Measurements from ENCODE around the gene B4GALT2. TPM values are rescaled to one million over a fixed set of nuclear protein-coding genes. Genes with fewer than 3 reads are reported as not detected.

B4GALT2 gene
- total and polyA plus RNA-seq, 2 of the 8 experiments (the other 6 are each of a cell fraction or from before 2014, with no cell fraction given) = 56.5 to 121 TPM

GRCh38 chr1:44038876-44039657 lies 60.1 kb downstream of the B4GALT2 start:
- H3K9me3 ChIP-seq (ENCODE audit: insufficient read depth in 2 of 2, low read depth in 1 of 2, low read length in 1 of 2) = no peaks in the 10 kb centered on the region
- H4K8ac ChIP-seq (ENCODE audit: extremely low read depth, insufficient read depth, low read length) = no peak overlapping the region
- H3K4ac ChIP-seq (replicated peaks; ENCODE audit: insufficient read length, low read depth, low read length) = no peak overlapping the region
- H3K56ac ChIP-seq (replicated peaks; ENCODE audit: insufficient read length, low read depth, low read length) = no peak overlapping the region
- H2AK5ac ChIP-seq (ENCODE audit: low read depth, low read length) = no peak overlapping the region
- H3K79me2 ChIP-seq (ENCODE audit: control insufficient read depth in 1 of 2, insufficient read depth in 2 of 2, low read length in 2 of 2) = no peaks in the 10 kb centered on the region
- no peak for DNase-seq (ENCODE audit: low read depth in 1 of 2, low spot score in 2 of 2)
- H2BK12ac ChIP-seq (ENCODE audit: low read depth, low read length) = no peak overlapping the region
- peaks cover 2 to 9% (median 5%) of the 10 kb centered on the region in 4 experiments; a peak in 5 of 7 replicates for H3K4me1 ChIP-seq (replicated peaks in 1 of 4; ENCODE audit: control insufficient read depth in 3 of 4, insufficient read depth in 4 of 4, low read length in 3 of 4)
- H4K5ac ChIP-seq (ENCODE audit: insufficient read length, low read depth, low read length) = no peak overlapping the region
- no peak overlapping the region for H2BK15ac ChIP-seq (ENCODE audit: low read length)
- H3K14ac ChIP-seq (ENCODE audit: insufficient read length) = no peak overlapping the region
- ChIA-PET CTCF (ENCODE audit: partially characterized antibody) (interaction anchor here (1.0 to 16.4 kb wide), 3 partner anchors 22 to 42 kb away, joined by 3 to 478 read pairs (median 3); partner anchors contain the start of gene CCDC24), POLR2A (ENCODE audit: partially characterized antibody) (no interaction called here)
- H3K4me2 ChIP-seq (ENCODE audit: insufficient read depth in 1 of 2, low read depth in 2 of 2, low read length in 2 of 2) = no peak overlapping the region
- no peak overlapping the region for H2BK120ac ChIP-seq (replicated peaks; ENCODE audit: low read depth, low read length)
- no peaks in the 10 kb centered on the region for H3K23me2 ChIP-seq (ENCODE audit: low read depth, low read length)
- H3K27me3 ChIP-seq (replicated peaks in 1 of 4; ENCODE audit: control insufficient read depth in 3 of 4, extremely low read depth in 1 of 4, insufficient read depth in 3 of 4, low read length in 3 of 4) = no peaks in the 10 kb centered on the region
- no peaks in the 10 kb centered on the region for H3K79me1 ChIP-seq (ENCODE audit: low read depth, low read length)
- no peak overlapping the region for H2AFZ ChIP-seq (ENCODE audit: low read length)
- H3K4me3 ChIP-seq (ENCODE audit: extremely low read depth in 1 of 4, insufficient read depth in 2 of 4, low read depth in 3 of 4, low read length in 4 of 4) = no peak overlapping the region
- H2BK20ac ChIP-seq (ENCODE audit: low read length) = no peak overlapping the region
- H2BK5ac ChIP-seq (ENCODE audit: low read depth, low read length) = no peak overlapping the region
- H3K18ac ChIP-seq (ENCODE audit: extremely low read depth, low read length) = no peak overlapping the region
- H3K36me3 ChIP-seq (ENCODE audit: control insufficient read depth in 2 of 4, insufficient read depth in 4 of 4, low read length in 3 of 4) = no peaks in the 10 kb centered on the region
- no peak overlapping the region for H3K23ac ChIP-seq (ENCODE audit: insufficient read length)
- no peak for TF ChIP-seq CTCF (IDR thresholded peaks at IDR 0.05; ENCODE audit: control extremely low read depth in 1 of 3, insufficient read depth in 1 of 3, low read depth in 1 of 3, low read length in 3 of 3)
- no peak for TF ChIP-seq TCF12 (IDR thresholded peaks at IDR 0.05; ENCODE audit: low read depth, low read length)
- no peak for TF ChIP-seq SIN3A (conservative IDR thresholded peaks at IDR 0.05 in 1 of 2, IDR thresholded peaks at IDR 0.05 in 1 of 2; ENCODE audit: low read depth in 1 of 2, low read length in 2 of 2)
- no peak for TF ChIP-seq ATF2 (IDR thresholded peaks at IDR 0.05; ENCODE audit: low read length)
- TF ChIP-seq RBBP5 (IDR thresholded peaks at IDR 0.05; ENCODE audit: borderline replicate concordance, low read depth, low read length) = no peak
- TF ChIP-seq CBX8 (IDR thresholded peaks at IDR 0.05; ENCODE audit: borderline replicate concordance, low read depth, low read length) = no peak
- TF ChIP-seq SAP30 (IDR thresholded peaks at IDR 0.05; ENCODE audit: insufficient read depth, insufficient replicate concordance, low read length) = no peak
- 83% methylated on average over 2 of the region's 2 CpGs; no CpG with 5 or more reads in 1 of the 2 experiments for WGBS, 2 experiments (ENCODE audit: extremely low coverage in 1 of 2, insufficient coverage in 1 of 2, insufficient read length in 1 of 2, insufficient replicate concordance in 2 of 2, low coverage in 1 of 2, low lambda C conversion rate in 2 of 2, missing lambda C conversion rate in 1 of 2)
- FAIRE-seq = no peak
- no peak overlapping the region for H3K27ac ChIP-seq (ENCODE audit: low read depth, low read length)
- H4K20me1 ChIP-seq (replicated peaks in 1 of 2; ENCODE audit: control insufficient read depth in 1 of 2, insufficient read depth in 2 of 2, low read length in 2 of 2) = no peaks in the 10 kb centered on the region
- H3K9ac ChIP-seq (replicated peaks in 1 of 4; ENCODE audit: extremely low read depth in 1 of 4, low read depth in 3 of 4, low read length in 3 of 4) = no peak overlapping the region; a peak in 1 of 7 replicates
- H4K91ac ChIP-seq (replicated peaks; ENCODE audit: insufficient read length, low read length) = no peak overlapping the region

Measured in H1 (cell line).